ENCODE data around the gene LRRC26. TPM values are rescaled to one million over a fixed set of nuclear protein-coding genes. Genes with fewer than 3 reads are reported as not detected.

LRRC26 gene
- polyA plus RNA-seq, 2 of the 4 experiments (the other 2 are of a cell fraction), result 0.08 to 1.0 TPM

GRCh38 chr9:137198051-137198901 is 28.4 kb upstream of the LRRC26 start:
- Histone ChIP-seq H3K4me1 (peaks cover 45% of the 10 kb centered on the region), H3K4me3 (no peak overlapping the region), H3K9me3 (no peaks in the 10 kb centered on the region)

DNA sequence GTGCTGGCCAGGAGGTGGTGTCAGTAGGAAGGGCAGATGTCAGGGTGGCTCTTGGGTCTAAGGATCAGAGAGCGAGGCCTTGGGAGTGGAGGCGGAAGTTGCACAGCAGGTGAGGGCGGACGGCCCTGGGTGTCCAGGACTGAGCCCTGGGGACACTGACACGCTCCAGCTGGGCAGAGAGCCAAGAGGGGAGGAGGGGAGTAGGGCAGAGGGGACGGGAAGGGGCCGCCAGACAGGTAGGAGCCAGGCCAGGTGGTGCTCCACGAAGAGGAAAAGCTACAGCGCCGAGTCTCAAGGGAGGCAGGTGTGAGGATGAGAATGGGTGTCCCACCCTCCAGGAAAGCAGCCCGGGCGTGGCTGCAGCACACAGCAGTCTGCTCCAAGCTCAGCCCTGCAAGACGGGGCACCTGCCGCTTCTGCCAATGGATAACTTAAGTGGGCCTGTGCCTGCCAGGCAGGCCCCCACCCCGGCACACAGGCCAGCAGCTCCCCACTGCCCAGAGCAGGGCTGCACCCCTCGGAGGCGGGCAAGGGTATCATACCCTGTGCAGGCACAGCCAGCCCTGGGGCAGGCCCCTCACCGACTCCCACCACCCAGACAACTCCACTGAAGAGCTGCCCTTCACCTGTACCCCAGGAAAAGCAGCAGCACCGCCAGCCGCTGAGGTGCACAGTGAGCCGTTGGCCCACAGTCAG is 25.8 kb upstream of the LRRC26 start:
- FAIRE-seq (no peak), ATAC-seq (no peak), DNase-seq (ENCODE audit: low read depth in 1 of 2, low spot score in 1 of 2) (no peak)
- no peak for TF ChIP-seq PHF8 (IDR thresholded peaks at IDR 0.05; ENCODE audit: borderline replicate concordance, low read depth)
- no peak for TF ChIP-seq FOXS1 (CRISPR knock-in tag; IDR thresholded peaks at IDR 0.05)
- TF ChIP-seq REST (IDR thresholded peaks at IDR 0.05), result no peak
- TF ChIP-seq, protein P1, sequence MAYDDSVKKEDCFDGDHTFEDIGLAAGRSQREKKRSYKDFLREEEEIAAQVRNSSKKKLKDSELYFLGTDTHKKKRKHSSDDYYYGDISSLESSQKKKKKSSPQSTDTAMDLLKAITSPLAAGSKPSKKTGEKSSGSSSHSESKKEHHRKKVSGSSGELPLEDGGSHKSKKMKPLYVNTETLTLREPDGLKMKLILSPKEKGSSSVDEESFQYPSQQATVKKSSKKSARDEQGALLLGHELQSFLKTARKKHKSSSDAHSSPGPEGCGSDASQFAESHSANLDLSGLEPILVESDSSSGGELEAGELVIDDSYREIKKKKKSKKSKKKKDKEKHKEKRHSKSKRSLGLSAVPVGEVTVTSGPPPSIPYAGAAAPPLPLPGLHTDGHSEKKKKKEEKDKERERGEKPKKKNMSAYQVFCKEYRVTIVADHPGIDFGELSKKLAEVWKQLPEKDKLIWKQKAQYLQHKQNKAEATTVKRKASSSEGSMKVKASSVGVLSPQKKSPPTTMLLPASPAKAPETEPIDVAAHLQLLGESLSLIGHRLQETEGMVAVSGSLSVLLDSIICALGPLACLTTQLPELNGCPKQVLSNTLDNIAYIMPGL (CRISPR knock-in tag; IDR thresholded peaks at IDR 0.05; ENCODE audit: borderline replicate concordance), result no peak
- TF ChIP-seq CHD2 (IDR thresholded peaks at IDR 0.05; ENCODE audit: low read length, partially characterized antibody), result no peak
- TF ChIP-seq JUNB (IDR thresholded peaks at IDR 0.05), result no peak
- no peak for TF ChIP-seq SREBF2 (IDR thresholded peaks at IDR 0.05)
- TF ChIP-seq CBX2 (IDR thresholded peaks at IDR 0.05; ENCODE audit: borderline replicate concordance, low read depth), result no peak
- TF ChIP-seq CHD4 (IDR thresholded peaks at IDR 0.05; ENCODE audit: borderline replicate concordance), result no peak
- Histone ChIP-seq H3K27ac (0 out of 6 replicates have a peak overlapping the region, but pooled peaks of 1 of the 2 experiments have one; percentile 2), H3K4me2 (0 out of 3 replicates have a peak overlapping the region, but pooled peaks have one; percentile 3), H3K4me3 (no peak overlapping the region), H3K9me3 (no peaks in the 10 kb centered on the region), H3K4me1 (peaks cover 38% of the 10 kb centered on the region)
- ChIA-PET POLR2A (interaction anchor here (0.9 kb wide), 1 partner anchor 66 kb away, joined by 3 read pairs; no protein-coding TSS in a partner anchor), CTCF (interaction anchor here (1.2 to 11.5 kb wide), 7 partner anchors 9 to 132 kb away, joined by 3 to 156 read pairs (median 5); partner anchors contain the start of genes LRRC26, RNF224, TMEM210 and TOR4A)
- WGBS (ENCODE audit: missing lambda C conversion rate), result 66% methylated on average over 16 of the region's 21 CpGs

More at GRCh38 chr9:137198051-137198901, 28.4 kb upstream of the LRRC26 start:
- POLR2A ChIA-PET, result interaction anchor here (0.6 to 1.5 kb wide), 2 partner anchors 9 to 655 kb away, joined by 3 to 11 read pairs; partner anchors contain the start of genes ANAPC2 and SSNA1
- H3K27ac ChIP-seq, result no peak overlapping the region
- no peak for FAIRE-seq
- no peak for DNase-seq (ENCODE audit: low read depth in 1 of 2, low spot score in 1 of 2)
- no peak for ATAC-seq
- H3K4me2 ChIP-seq, result peak overlapping the region; percentile 97; the same call in 2 of the 3 replicates
- TF ChIP-seq CHD2 (IDR thresholded peaks at IDR 0.05; ENCODE audit: low read length, partially characterized antibody), result no peak
- no peak for TF ChIP-seq KDM5A (IDR thresholded peaks at IDR 0.05)
- TF ChIP-seq, protein P1 (CRISPR knock-in tag; IDR thresholded peaks at IDR 0.05; ENCODE audit: borderline replicate concordance), result no peak
- TF ChIP-seq HDAC2 (IDR thresholded peaks at IDR 0.05), result no peak
- no peak for TF ChIP-seq E2F6 (IDR thresholded peaks at IDR 0.05; ENCODE audit: borderline replicate concordance, low read depth)
- no peak for TF ChIP-seq NFE2L2 (conservative IDR thresholded peaks at IDR 0.05; ENCODE audit: low read length)
- TF ChIP-seq, protein P2, sequence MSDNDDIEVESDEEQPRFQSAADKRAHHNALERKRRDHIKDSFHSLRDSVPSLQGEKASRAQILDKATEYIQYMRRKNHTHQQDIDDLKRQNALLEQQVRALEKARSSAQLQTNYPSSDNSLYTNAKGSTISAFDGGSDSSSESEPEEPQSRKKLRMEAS (IDR thresholded peaks at IDR 0.05), result no peak
- no peak for TF ChIP-seq RFX5 (IDR thresholded peaks at IDR 0.05)
- TF ChIP-seq MYC (IDR thresholded peaks at IDR 0.05; ENCODE audit: borderline replicate concordance, low read length), result no peak
- TF ChIP-seq, protein P3, sequence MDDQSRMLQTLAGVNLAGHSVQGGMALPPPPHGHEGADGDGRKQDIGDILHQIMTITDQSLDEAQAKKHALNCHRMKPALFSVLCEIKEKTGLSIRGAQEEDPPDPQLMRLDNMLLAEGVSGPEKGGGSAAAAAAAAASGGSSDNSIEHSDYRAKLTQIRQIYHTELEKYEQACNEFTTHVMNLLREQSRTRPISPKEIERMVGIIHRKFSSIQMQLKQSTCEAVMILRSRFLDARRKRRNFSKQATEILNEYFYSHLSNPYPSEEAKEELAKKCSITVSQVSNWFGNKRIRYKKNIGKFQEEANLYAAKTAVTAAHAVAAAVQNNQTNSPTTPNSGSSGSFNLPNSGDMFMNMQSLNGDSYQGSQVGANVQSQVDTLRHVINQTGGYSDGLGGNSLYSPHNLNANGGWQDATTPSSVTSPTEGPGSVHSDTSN (IDR thresholded peaks at IDR 0.05), result no peak
- TF ChIP-seq FOSB (CRISPR knock-in tag; IDR thresholded peaks at IDR 0.05), result no peak
- TF ChIP-seq ATOH8 (CRISPR knock-in tag; IDR thresholded peaks at IDR 0.05; ENCODE audit: low read depth), result no peak
- TF ChIP-seq ESRRA (IDR thresholded peaks at IDR 0.05; ENCODE audit: borderline replicate concordance, low read length), result no peak
- TF ChIP-seq CHD4 (IDR thresholded peaks at IDR 0.05; ENCODE audit: borderline replicate concordance), result no peak
- no peak for TF ChIP-seq HOXB5 (CRISPR knock-in tag; IDR thresholded peaks at IDR 0.05)
- TF ChIP-seq POLR2A (IDR thresholded peaks at IDR 0.05; ENCODE audit: low read length), result no peak
- CTCF ChIA-PET, result interaction anchor here (1.0 to 5.3 kb wide), 12 partner anchors 9 to 131 kb away, joined by 3 to 32 read pairs (median 4); partner anchors contain the start of genes ANAPC2, CYSRT1, LRRC26 and RNF224
- WGBS (ENCODE audit: missing lambda C conversion rate), result 85% methylated on average over 11 of the region's 19 CpGs

Measured in A549 (cell line).